ENCODE data around the gene TRIM33.

DNA sequence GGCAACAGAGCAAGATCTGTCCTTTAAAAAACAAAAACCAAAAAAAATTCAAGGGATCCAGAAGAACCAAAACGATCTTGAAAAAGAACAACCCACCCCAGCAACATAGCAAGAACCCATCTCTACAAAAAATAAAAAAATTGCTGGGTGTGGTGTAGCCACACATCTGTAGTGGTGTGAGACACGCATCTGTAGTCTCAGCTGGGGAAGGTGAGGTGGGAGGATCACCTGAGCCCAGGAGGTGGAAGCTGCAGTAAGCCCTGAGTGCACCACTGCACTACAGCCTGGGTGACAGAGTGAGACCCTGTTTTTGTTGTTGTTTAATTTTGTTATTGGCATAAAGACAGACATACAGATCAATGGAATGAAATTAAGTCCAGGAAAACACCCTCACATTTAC lies 22.3 kb downstream of the TRIM33 start:
- TF ChIP-seq, protein P1, sequence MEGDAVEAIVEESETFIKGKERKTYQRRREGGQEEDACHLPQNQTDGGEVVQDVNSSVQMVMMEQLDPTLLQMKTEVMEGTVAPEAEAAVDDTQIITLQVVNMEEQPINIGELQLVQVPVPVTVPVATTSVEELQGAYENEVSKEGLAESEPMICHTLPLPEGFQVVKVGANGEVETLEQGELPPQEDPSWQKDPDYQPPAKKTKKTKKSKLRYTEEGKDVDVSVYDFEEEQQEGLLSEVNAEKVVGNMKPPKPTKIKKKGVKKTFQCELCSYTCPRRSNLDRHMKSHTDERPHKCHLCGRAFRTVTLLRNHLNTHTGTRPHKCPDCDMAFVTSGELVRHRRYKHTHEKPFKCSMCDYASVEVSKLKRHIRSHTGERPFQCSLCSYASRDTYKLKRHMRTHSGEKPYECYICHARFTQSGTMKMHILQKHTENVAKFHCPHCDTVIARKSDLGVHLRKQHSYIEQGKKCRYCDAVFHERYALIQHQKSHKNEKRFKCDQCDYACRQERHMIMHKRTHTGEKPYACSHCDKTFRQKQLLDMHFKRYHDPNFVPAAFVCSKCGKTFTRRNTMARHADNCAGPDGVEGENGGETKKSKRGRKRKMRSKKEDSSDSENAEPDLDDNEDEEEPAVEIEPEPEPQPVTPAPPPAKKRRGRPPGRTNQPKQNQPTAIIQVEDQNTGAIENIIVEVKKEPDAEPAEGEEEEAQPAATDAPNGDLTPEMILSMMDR (IDR thresholded peaks at IDR 0.05) = no peak
- no peak for TF ChIP-seq POLR2A (IDR thresholded peaks at IDR 0.05)

Data from body of pancreas (tissue), 4 donors.